K562 (cell line): Measurements from ENCODE around the gene CHRNB1.

Source experiments
- RFX5 ChIP-seq: IDR thresholded peaks from 2 replicates; pipeline ENCODE4 v1.6.1; 2011; ENCODE audit warnings: low read depth, mild to moderate bottlenecking, improper control_type of control experiment, low read length
- TF ChIP-seq, protein P1 (sequence below), 3 experiments: IDR thresholded peaks in 2 of 3; conservative IDR thresholded peaks in 1 of 3; 2 replicates each; pipeline ENCODE4 v1.5.1; 2011 to 2012; ENCODE audit warnings: low read length in 3 of 3, mild to moderate bottlenecking in 3 of 3, control low read depth in 2 of 3, improper control_type of control experiment in 1 of 3, inconsistent platforms in 1 of 3, low read depth in 1 of 3, mixed read lengths in 1 of 3, moderate library complexity in 1 of 3; ENCODE audit not compliant: insufficient read depth in 2 of 3
- TF ChIP-seq, protein P2 (sequence below), 2 experiments: fragments of 450-650 bp; formaldehyde crosslinking in 1 of 2; IDR thresholded peaks; 2 replicates each; pipeline versions ENCODE4 v1.4.0 to v1.6.1; 2014 to 2020; ENCODE audit warnings: mild to moderate bottlenecking in 2 of 2, borderline replicate concordance in 1 of 2, low read depth in 1 of 2
- TF ChIP-seq, protein P3 (sequence below): sonication (generic); formaldehyde crosslinking; IDR thresholded peaks from 2 replicates; pipeline ENCODE4 v1.9.0; 2022; ENCODE audit warnings: mild to moderate bottlenecking, missing genetic modification reagents

DNA sequence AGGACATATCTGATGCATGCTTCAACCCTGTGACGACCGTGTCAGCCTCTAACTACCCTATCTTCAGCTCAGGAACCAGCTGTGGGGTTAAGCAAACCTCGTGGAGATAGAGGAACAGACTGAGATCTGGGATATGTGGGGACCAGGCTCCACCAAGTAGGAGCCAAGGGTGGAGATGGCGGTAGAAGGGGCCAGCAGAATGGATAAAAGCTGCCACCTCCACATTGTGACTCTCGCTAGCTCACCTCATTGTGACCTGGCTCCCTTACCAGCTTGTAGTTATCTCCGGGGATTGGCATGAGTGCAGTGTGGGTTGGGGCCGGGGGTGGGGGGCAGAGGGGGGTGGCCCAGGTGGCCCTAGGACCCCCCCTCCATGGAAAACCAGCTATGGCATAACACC is 19.5 kb upstream of the CHRNB1 start, which contains the start of gene SPEM2:
- TF ChIP-seq, protein P1, sequence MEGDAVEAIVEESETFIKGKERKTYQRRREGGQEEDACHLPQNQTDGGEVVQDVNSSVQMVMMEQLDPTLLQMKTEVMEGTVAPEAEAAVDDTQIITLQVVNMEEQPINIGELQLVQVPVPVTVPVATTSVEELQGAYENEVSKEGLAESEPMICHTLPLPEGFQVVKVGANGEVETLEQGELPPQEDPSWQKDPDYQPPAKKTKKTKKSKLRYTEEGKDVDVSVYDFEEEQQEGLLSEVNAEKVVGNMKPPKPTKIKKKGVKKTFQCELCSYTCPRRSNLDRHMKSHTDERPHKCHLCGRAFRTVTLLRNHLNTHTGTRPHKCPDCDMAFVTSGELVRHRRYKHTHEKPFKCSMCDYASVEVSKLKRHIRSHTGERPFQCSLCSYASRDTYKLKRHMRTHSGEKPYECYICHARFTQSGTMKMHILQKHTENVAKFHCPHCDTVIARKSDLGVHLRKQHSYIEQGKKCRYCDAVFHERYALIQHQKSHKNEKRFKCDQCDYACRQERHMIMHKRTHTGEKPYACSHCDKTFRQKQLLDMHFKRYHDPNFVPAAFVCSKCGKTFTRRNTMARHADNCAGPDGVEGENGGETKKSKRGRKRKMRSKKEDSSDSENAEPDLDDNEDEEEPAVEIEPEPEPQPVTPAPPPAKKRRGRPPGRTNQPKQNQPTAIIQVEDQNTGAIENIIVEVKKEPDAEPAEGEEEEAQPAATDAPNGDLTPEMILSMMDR (IDR thresholded peaks at IDR 0.05 in 2 of 3, conservative IDR thresholded peaks at IDR 0.05 in 1 of 3; ENCODE audit: insufficient read depth in 2 of 3, low read depth in 1 of 3, low read length in 3 of 3), result no peak
- TF ChIP-seq, protein P2, sequence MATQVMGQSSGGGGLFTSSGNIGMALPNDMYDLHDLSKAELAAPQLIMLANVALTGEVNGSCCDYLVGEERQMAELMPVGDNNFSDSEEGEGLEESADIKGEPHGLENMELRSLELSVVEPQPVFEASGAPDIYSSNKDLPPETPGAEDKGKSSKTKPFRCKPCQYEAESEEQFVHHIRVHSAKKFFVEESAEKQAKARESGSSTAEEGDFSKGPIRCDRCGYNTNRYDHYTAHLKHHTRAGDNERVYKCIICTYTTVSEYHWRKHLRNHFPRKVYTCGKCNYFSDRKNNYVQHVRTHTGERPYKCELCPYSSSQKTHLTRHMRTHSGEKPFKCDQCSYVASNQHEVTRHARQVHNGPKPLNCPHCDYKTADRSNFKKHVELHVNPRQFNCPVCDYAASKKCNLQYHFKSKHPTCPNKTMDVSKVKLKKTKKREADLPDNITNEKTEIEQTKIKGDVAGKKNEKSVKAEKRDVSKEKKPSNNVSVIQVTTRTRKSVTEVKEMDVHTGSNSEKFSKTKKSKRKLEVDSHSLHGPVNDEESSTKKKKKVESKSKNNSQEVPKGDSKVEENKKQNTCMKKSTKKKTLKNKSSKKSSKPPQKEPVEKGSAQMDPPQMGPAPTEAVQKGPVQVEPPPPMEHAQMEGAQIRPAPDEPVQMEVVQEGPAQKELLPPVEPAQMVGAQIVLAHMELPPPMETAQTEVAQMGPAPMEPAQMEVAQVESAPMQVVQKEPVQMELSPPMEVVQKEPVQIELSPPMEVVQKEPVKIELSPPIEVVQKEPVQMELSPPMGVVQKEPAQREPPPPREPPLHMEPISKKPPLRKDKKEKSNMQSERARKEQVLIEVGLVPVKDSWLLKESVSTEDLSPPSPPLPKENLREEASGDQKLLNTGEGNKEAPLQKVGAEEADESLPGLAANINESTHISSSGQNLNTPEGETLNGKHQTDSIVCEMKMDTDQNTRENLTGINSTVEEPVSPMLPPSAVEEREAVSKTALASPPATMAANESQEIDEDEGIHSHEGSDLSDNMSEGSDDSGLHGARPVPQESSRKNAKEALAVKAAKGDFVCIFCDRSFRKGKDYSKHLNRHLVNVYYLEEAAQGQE (IDR thresholded peaks at IDR 0.05; ENCODE audit: borderline replicate concordance), result no peak
- TF ChIP-seq, protein P2 (CRISPR knock-in tag; IDR thresholded peaks at IDR 0.05; ENCODE audit: low read depth), result no peak
- TF ChIP-seq, protein P3, sequence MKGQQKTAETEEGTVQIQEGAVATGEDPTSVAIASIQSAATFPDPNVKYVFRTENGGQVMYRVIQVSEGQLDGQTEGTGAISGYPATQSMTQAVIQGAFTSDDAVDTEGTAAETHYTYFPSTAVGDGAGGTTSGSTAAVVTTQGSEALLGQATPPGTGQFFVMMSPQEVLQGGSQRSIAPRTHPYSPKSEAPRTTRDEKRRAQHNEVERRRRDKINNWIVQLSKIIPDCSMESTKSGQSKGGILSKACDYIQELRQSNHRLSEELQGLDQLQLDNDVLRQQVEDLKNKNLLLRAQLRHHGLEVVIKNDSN (CRISPR knock-in tag), result no peak
- no peak for TF ChIP-seq RFX5
